NCI-H510A treated with DMSO at 0.1 percent for 48 hours (cell line): Measurements from ENCODE around the gene INF2.
"Not testable (repeated sequence)": the region's sequence is repeated elsewhere in the genome, so short reads cannot be mapped to it uniquely, and the experiment has no call there.

ENCODE experiments used
- DNase-seq: peaks from one replicate; lab custom pipeline; 2025; lab: John Stamatoyannopoulos, UW

INF2 gene

DNA sequence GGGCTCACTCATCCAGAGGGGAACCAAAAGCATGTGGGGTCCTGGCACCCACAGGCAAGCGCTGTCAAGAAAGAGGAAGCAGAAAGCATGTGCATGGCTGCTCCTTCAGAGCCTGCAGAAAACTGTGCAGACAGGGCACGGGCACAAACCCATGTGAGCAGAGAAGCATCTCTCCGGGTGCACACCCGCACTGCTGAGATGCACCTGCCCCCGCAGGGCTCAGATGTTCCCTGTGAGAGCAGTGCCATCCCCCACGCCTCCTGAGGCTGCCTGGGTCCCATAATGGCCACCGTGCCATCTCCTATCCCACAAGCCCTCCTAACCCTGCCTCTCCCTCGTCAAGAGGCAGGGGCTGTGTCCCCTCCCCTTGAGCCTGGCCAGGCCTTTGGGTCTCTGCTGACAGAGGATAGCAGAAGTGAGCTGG, 32.3 kb upstream of the INF2 start:
- DNase-seq, result no peak

- DNase-seq, result no peak
Measured at GRCh38 chr14:104657563-104658324, 31.7 kb upstream of the INF2 start.

- DNase-seq, result no peak
Measured at GRCh38 chr14:104658325-104658712, 31.1 kb upstream of the INF2 start.

GRCh38 chr14:104659146-104659545, 30.3 kb upstream of the INF2 start:
- DNase-seq, result no peak

DNA sequence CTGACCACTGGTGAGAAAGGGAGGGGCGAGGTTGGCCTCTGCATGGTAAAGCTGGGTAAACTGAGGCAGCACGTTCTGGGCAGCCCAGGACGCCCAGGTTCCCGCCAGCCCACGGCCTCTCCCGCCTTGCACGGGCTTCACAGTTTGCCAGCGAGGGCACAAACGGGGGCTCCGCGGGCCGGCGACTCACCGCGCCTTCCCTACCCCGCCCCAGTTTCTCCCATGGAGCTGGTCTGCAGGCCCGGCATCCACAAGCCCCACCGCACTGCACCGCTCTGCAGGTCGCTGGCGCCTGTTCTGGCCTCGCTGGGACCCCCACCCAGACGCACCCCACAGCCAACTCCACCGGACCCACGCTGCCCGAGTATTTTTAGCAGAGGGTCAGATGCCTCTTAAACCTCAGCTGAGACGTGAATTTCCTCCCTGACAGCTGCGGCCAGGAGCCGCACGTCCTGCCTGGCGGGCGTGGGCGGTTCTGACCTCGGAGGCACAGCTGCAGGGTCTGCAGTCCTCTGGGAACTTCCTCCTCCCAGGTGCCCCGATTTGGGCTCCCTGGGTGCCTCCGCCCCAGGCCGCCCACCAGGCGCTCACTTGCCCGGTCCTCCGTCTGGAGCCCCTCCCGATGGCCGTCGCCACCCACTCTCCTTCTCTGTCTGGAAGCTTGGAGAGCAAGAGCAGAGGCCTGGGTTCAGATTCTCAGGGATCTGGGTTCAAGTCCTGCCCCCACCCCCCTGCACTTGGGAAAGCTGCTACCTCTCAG, 29.5 kb upstream of the INF2 start:
- no peak for DNase-seq

- no peak for DNase-seq
Measured at GRCh38 chr14:104660597-104660996, 28.8 kb upstream of the INF2 start.

- DNase-seq, result no peak
Measured at GRCh38 chr14:104661086-104661485, 28.3 kb upstream of the INF2 start.

GRCh38 chr14:104661528-104662157, 27.8 kb upstream of the INF2 start:
- DNase-seq, result not testable (repeated sequence)

DNA sequence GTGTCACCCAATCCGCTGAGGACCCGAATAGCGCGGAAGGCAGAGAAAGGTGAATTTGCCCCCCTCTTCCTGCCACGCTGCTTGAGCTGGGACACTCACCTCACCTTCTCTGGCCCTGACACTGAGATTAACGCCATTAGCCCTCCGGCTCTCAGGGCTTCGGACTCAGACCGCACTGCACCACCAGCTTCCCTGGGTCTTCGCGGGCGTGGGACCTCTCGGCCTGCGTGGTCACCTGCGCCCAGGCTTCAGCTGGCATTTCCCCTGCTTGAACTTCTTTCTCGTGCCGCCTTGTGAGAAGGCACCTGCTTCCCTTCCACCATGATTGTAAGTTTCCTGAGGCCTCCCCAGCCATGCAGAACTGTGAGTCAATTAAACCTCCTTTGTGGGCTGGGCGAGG, 26.9 kb upstream of the INF2 start:
- DNase-seq, result not testable (repeated sequence)

DNA sequence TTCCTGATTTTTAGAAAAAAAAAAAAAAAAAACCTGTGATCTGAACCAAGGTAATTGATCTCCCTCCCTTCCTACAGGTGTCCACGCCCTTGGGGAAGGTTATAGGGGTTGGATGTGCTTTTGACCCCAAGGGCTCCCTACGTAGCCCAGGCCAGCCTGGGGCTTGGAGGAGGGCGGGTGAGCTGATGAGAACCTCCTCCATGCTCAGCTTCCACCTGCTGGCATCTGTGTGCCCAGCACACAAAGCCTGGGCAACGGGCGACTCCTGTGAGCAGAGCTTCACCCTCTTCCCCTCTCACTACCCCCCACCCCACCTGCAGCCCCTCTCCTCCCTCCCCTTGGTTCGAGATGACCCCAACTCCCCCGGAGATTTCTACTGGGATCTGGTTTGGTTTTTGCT, 25.3 kb upstream of the INF2 start:
- no peak for DNase-seq

- no peak for DNase-seq
Measured at GRCh38 chr14:104664588-104664987, 24.8 kb upstream of the INF2 start.

GRCh38 chr14:104665114-104665656, 24.2 kb upstream of the INF2 start:
- DNase-seq, result no peak

DNA sequence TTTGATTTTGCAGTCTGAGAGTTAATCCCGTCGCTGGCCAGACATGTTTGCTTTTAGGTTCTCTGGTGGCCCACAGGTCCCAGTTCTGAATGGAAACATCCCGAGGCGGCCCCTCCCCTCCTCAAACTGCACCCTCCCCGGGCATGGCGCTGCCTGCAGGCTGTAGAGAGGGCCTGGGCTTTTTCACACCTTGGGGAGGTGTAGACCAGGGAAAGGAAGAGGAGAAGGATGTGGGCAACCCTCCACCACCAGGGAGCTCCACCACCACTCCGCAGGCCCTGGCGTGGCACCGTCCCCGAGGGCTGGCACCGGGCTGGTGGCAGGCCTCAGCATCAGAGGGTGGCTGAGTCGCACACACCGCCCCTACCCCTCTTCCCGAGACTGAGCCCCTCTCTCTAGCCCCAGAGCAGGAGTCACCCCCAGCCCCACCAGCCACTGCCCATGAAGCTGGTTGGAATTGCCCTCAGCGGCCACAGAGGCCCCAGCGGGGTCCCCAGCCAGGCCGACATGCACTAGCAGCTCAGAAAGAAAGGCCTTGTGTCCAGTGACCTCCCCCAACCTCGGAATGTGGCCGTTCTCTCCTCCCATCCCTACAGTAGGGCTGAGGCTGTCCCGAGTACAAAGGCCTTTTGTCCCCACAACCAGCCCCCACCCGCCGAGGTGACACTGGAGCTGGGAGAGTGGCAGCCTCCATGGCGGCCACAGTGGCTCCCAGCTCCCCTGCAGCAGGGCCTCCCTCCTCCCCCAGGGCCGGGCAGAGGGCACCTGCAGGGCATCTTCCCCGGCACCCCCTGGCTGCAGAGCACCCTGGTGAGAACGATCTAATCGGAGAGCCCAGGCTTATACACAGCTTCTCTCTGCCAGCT, 23.5 kb upstream of the INF2 start:
- DNase-seq, result peak; percentile 25

GRCh38 chr14:104666523-104666895, 22.9 kb upstream of the INF2 start:
- not testable (repeated sequence) for DNase-seq

- no peak for DNase-seq
Measured at GRCh38 chr14:104666981-104667380, 22.4 kb upstream of the INF2 start.

- DNase-seq, result no peak
Measured at GRCh38 chr14:104669697-104670096, 19.7 kb upstream of the INF2 start.

DNA sequence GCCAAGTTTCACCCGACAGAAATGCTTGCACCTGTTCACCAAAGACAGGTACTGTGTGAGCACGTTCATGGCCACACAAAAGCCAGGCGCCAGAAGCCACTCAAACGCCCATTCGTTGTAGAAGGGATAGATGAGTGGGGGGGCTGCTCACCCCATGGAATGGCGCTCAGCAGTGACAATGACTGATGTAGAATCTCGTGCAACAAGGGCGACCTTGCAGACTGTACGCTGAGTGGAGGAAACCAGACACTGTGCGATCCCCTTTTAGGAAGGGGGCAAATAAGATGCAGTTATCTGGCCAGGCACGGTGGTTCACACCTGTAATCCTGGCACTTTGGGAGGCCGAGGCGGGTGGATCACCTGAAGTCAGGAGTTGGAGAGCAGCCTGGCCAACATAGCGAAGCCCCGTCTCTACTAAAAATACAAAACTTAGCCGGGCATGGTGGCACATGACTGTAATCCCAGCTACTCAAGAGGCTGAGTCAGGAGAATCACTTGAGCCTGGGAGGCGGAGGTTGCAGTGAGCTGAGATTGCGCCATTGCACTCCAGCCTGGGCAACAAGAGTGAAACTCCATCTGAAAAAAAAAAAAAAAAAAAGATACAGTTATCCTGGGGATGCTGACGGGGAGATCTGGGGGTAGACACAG, 18.0 kb upstream of the INF2 start:
- DNase-seq, result not testable (repeated sequence)

DNA sequence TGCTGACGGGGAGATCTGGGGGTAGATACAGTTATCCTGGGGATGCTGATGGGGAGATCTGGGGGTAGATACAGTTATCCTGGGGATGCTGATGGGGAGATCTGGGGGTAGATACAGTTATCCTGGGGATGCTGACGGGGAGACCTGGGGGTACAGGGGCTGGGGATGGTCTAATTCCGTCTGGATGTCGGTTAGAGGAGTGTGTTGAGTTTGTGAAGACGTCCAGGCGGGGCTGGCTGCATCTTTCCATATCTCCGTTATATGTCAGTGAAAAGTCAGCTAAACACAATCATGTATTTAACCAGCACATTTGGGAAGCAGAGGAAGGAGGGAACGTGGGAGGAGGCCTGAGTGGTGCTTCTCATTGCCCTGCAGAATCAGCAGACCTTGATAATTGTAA, 17.3 kb upstream of the INF2 start:
- DNase-seq, result not testable (repeated sequence)

DNA sequence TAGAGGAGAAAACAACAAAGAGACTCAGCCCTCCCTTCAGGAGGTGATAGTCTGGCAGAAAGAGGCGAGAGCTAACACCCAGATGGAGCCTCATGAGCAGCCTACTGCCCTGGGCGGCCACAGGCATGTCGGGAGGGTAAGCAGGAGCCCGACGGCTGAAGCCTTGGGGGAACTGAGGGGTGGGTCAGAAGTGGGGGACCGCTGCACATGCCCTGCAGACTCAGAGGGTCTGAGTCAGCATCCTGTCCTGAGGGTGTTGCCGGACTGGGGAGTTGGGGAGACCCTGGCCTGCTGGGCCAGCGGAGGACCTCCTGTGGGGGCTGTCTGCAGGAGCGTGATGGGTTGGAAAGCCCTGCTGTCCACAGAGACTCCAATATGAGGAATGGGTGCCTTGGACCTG, 15.9 kb upstream of the INF2 start:
- DNase-seq, result no peak

DNA sequence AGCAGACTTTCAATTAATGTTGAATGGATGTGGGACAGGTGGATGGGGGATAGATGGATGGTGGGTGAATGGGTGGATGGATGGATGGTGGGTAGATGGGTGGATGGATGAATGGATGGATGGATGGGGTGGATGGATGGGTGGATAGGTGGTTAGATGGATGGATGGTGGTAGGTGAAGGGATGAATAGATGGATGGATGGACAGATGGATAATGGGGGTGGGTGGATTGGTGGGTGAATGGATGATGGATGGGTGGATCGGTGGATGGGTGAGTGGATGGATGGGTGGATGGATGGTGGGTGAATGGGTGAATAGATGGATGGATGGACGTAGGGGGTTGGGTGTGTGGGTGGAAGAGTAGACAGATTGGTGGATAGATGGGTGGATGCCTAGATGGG, 14.0 kb upstream of the INF2 start:
- DNase-seq, result no peak

GRCh38 chr14:104676130-104676693, 13.2 kb upstream of the INF2 start:
- no peak for DNase-seq
